ENCODE data around the gene UROC1.

The UROC1 gene

GRCh38 chr3:126515066-126515706, 2.4 kb downstream of the UROC1 start:
- no peak for DNase-seq

- no peak for DNase-seq
Observed at GRCh38 chr3:126514161-126514560, 3.4 kb downstream of the UROC1 start.

- no peak for DNase-seq
Observed at GRCh38 chr3:126512916-126513650, 4.5 kb downstream of the UROC1 start.

- no peak for DNase-seq
Observed at GRCh38 chr3:126512026-126512425, 5.5 kb downstream of the UROC1 start.

- DNase-seq, result no peak
Observed at GRCh38 chr3:126511291-126511690, 6.3 kb downstream of the UROC1 start.

- no peak for DNase-seq
Observed at GRCh38 chr3:126510308-126510910, 7.2 kb downstream of the UROC1 start.

- DNase-seq, result no peak
Observed at GRCh38 chr3:126509597-126510307, 7.8 kb downstream of the UROC1 start.

- DNase-seq, result no peak
Observed at GRCh38 chr3:126508564-126508964, 9.0 kb downstream of the UROC1 start.

- DNase-seq, result no peak
Observed at GRCh38 chr3:126507886-126508285, 9.7 kb downstream of the UROC1 start.

GRCh38 chr3:126503701-126504100, 13.9 kb downstream of the UROC1 start:
- DNase-seq, result no peak

GRCh38 chr3:126502656-126503055, 14.9 kb downstream of the UROC1 start:
- DNase-seq, result no peak

GRCh38 chr3:126501736-126502135, 15.8 kb downstream of the UROC1 start:
- DNase-seq, result no peak

GRCh38 chr3:126501054-126501453, 16.5 kb downstream of the UROC1 start:
- DNase-seq, result no peak

GRCh38 chr3:126500016-126500415, 17.6 kb downstream of the UROC1 start:
- DNase-seq, result no peak

GRCh38 chr3:126499401-126499800, 18.2 kb downstream of the UROC1 start:
- no peak for DNase-seq

- no peak for DNase-seq
Observed at GRCh38 chr3:126498929-126499328, 18.6 kb downstream of the UROC1 start.

- DNase-seq, result no peak
Observed at GRCh38 chr3:126498461-126498860, 19.1 kb downstream of the UROC1 start.

GRCh38 chr3:126497956-126498355, 19.6 kb downstream of the UROC1 start:
- no peak for DNase-seq

GRCh38 chr3:126496894-126497850, 20.4 kb downstream of the UROC1 start:
- no peak for DNase-seq

- no peak for DNase-seq
Observed at GRCh38 chr3:126495786-126496185, 21.8 kb downstream of the UROC1 start.

- no peak for DNase-seq
Observed at GRCh38 chr3:126494970-126495230, 22.7 kb downstream of the UROC1 start.

GRCh38 chr3:126494204-126494969, 23.2 kb downstream of the UROC1 start:
- no peak for DNase-seq
